CD4-positive, alpha-beta T cell (primary cell): ENCODE data around the gene PGA5. TPM values are rescaled to one million over a fixed set of nuclear protein-coding genes. Genes with fewer than 3 reads are reported as not detected.
"Not testable (repeated sequence)": the region's sequence is repeated elsewhere in the genome, so short reads cannot be mapped to it uniquely, and the experiment has no call there.

ENCODE experiments used
- ATAC-seq: fragments of 200-7000 bp; cut with Tn5 transposase; one replicate; pipeline ENCODE4 v1.10.0; 2022; ENCODE audit warnings: mild to moderate bottlenecking; ENCODE audit not compliant: poor library complexity
- CTCF ChIA-PET: fragments of 350-600 bp; sonication (Branson Sonifier 250); formaldehyde crosslinking; loops from one replicate; lab custom pipeline; 2021; ENCODE audit warnings: antibody characterized with exemption, inconsistent platforms; lab: Charles Lee
- POLR2A ChIA-PET: fragments of 350-600 bp; sonication (Branson Sonifier 250); formaldehyde crosslinking; loops from one replicate; lab custom pipeline; 2021; ENCODE audit warnings: antibody characterized with exemption, inconsistent platforms; lab: Charles Lee
- DNase-seq, 14 experiments: peaks; one replicate each; pipeline ENCODE4 v3.0.0-alpha.2; 2013 to 2020; ENCODE audit warnings: mixed read lengths in 2 of 14
- H3K27ac ChIP-seq, 2 donors: one replicate each; pipeline versions ENCODE4 v1.5.1 to v1.7.0; 2013; ENCODE audit warnings: low read length in 2 of 2, low read depth in 1 of 2, mild to moderate bottlenecking in 1 of 2
- H3K27me3 ChIP-seq, 2 experiments: 1 replicate in 1 of 2; 2 replicates in 1 of 2; pipeline versions ENCODE4 v1.6.1 to v1.7.0; 2013; ENCODE audit warnings: low read length in 2 of 2, control low read depth in 1 of 2, mild to moderate bottlenecking in 1 of 2, moderate library complexity in 1 of 2; ENCODE audit not compliant: insufficient read depth in 2 of 2, control insufficient read depth in 1 of 2
- H3K36me3 ChIP-seq: one replicate; pipeline ENCODE4 v1.6.1; 2013; ENCODE audit warnings: low read length, control low read depth; ENCODE audit not compliant: insufficient read depth
- H3K4me1 ChIP-seq: one replicate; pipeline ENCODE4 v1.6.1; 2013; ENCODE audit warnings: low read length, control low read depth; ENCODE audit not compliant: insufficient read depth
- H3K4me3 ChIP-seq: one replicate; pipeline ENCODE4 v1.5.1; 2013; ENCODE audit warnings: mild to moderate bottlenecking, low read length, moderate library complexity
- H3K9me3 ChIP-seq, 2 experiments: 1 replicate in 1 of 2; 2 replicates in 1 of 2; pipeline versions ENCODE4 v1.6.1 to v1.7.0; 2013; ENCODE audit warnings: low read length in 2 of 2, mild to moderate bottlenecking in 2 of 2, control low read depth in 1 of 2, moderate library complexity in 1 of 2; ENCODE audit not compliant: control insufficient read depth in 1 of 2, insufficient read depth in 1 of 2
- H3K27ac Mint-ChIP-seq: one replicate; pipeline ENCODE4 v1.8.0; 2020; ENCODE audit warnings: mixed read lengths
- H3K27me3 Mint-ChIP-seq: one replicate; pipeline ENCODE4 v1.8.0; 2021; ENCODE audit warnings: mixed read lengths
- H3K36me3 Mint-ChIP-seq: one replicate; pipeline ENCODE4 v1.8.0; 2021; ENCODE audit warnings: low read depth, mixed read lengths
- H3K4me1 Mint-ChIP-seq: one replicate; pipeline ENCODE4 v1.8.0; 2021; ENCODE audit warnings: low read depth, mixed read lengths
- H3K4me3 Mint-ChIP-seq: one replicate; pipeline ENCODE4 v1.8.0; 2020; ENCODE audit warnings: mild to moderate bottlenecking, mixed read lengths
- H3K9me3 Mint-ChIP-seq: one replicate; pipeline ENCODE4 v1.8.0; 2020; ENCODE audit warnings: mixed read lengths
- intact Hi-C, 2 experiments: fragments of 100-400 bp; cut with DNase I in 1 of 2; cut with micrococcal nuclease in 1 of 2; formaldehyde crosslinking; loops; one replicate each; pipeline versions ENCODE4 v1.15.1 to v1.9.0; 2023 to 2025; cut with DNase I, micrococcal nuclease
- total RNA-seq, 174 experiments: library from RNA in 2 of 174; stranded (reverse) in 2 of 174; gene quantifications; one replicate each; pipeline ENCODE4 v1.2.3 and lab custom pipeline; 2021 to 2026

Gene PGA5
- total RNA-seq, 2 experiments from 2014 or later: not detected

DNA sequence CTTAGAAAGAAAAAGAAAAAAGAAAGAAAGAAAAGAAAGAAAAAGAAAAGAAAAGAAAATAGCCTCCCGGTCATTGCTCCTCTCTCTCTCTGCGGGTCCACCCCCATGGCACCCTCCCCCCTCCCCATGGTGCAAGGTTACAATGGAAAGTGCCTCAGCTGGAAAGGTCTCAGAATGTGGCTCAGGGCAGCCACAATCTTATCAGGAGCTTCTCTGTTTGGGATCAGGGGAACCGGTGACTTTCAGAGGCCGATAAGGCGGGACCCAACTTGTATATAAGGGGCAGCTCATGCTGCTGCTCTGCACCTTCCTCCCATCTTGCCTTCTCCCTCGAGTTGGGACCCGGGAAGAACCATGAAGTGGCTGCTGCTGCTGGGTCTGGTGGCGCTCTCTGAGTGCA, 18.9 kb upstream of the PGA5 start, which contains the start of gene PGA4:
TSS of gene PGA4 (plus strand) at position 301 of the 400 bp plus-strand sequence. CDS start at position 355, 54 bp downstream.
- H3K27me3 Mint-ChIP-seq, DNase-seq, CTCF ChIA-PET, H3K4me1 Mint-ChIP-seq, intact Hi-C loops, H3K27ac ChIP-seq, ATAC-seq, H3K4me3 Mint-ChIP-seq, H3K4me3 ChIP-seq, POLR2A ChIA-PET, H3K9me3 Mint-ChIP-seq, H3K27me3 ChIP-seq, H3K9me3 ChIP-seq, H3K36me3 Mint-ChIP-seq, H3K27ac Mint-ChIP-seq, H3K4me1 ChIP-seq, H3K36me3 ChIP-seq: not testable (repeated sequence)

DNA sequence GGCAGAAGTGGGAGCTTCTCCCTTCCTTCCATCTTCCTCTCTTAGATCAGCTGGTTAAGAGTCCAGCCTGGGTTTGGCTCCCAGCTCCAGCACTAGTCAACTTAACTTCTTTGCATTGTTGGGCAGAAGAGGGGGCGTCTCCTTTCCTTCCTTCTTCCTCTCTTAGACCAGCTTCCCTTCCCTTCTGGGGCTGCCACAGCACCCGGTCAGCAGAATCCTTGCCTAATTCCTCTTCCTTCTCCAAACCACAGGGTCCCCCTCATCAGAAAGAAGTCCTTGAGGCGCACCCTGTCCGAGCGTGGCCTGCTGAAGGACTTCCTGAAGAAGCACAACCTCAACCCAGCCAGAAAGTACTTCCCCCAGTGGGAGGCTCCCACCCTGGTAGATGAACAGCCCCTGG, 18.3 kb upstream of the PGA5 start:
- POLR2A ChIA-PET, H3K9me3 ChIP-seq, ATAC-seq, H3K36me3 Mint-ChIP-seq, CTCF ChIA-PET, H3K27me3 Mint-ChIP-seq, H3K4me1 Mint-ChIP-seq, DNase-seq, intact Hi-C loops, H3K4me1 ChIP-seq, H3K4me3 ChIP-seq, H3K27ac Mint-ChIP-seq, H3K27ac ChIP-seq, H3K36me3 ChIP-seq, H3K27me3 ChIP-seq, H3K4me3 Mint-ChIP-seq, H3K9me3 Mint-ChIP-seq: not testable (repeated sequence)

DNA sequence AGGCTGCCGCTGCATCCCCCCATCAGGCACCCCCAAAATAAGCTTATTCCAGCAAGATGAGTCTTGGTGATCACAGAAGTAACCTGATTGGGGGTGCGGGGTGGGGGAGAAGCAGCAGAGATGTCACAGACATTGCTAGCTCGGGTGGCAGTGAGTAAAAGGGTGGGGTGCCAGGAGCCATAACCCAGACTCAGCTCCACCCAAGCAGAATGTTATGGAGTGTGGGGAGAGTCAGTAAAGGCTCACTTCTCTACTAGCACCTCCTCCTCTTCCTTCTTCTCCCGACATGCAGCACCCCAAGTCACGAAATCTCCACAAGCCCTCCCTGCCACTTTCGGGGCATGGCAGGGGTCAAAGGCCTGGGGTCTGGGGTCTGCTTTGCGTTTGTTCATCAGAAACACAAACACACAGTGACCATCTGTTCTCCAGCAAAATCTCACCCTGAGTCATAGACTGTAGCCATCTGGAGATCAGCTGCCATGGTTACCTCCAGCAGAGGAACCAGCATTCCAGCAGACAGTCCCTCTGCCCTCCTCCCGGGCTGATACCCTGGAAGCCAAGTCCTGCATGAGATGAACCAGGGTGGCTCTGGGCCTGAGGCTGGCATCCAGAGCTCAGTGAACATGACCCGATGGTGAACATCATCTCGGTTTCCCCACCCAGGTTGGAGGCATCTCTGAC, 14.4 kb upstream of the PGA5 start:
- H3K27ac ChIP-seq, POLR2A ChIA-PET, H3K36me3 ChIP-seq, H3K9me3 ChIP-seq, ATAC-seq, H3K9me3 Mint-ChIP-seq, H3K27me3 ChIP-seq, H3K4me3 ChIP-seq, H3K27me3 Mint-ChIP-seq, CTCF ChIA-PET, H3K4me3 Mint-ChIP-seq, H3K36me3 Mint-ChIP-seq, H3K27ac Mint-ChIP-seq, H3K4me1 ChIP-seq, DNase-seq, intact Hi-C loops, H3K4me1 Mint-ChIP-seq: not testable (repeated sequence)

DNA sequence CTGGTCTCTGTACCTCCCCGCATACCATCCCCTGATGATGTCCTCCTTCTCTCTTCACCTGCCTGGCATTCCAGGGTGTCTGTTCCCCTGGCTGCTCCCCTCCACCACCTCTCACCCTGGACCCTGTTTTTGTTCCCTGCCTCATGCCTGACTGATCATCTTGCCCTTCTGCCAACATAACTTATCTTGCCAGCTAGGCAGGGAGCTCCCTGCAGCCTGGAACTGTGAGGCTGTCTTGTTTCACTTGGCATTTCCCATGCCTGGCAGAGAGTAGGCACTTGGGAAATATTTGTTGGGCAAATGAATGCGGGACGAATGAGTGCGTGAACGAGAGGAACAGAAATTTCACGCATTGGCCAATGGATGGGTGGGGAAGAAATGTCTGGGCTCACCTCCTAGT, 11.5 kb upstream of the PGA5 start:
- H3K36me3 Mint-ChIP-seq, ATAC-seq, POLR2A ChIA-PET, H3K4me3 ChIP-seq, H3K36me3 ChIP-seq, H3K9me3 Mint-ChIP-seq, CTCF ChIA-PET, intact Hi-C loops, H3K4me1 Mint-ChIP-seq, H3K27ac Mint-ChIP-seq, H3K27me3 Mint-ChIP-seq, H3K4me3 Mint-ChIP-seq, H3K27ac ChIP-seq, DNase-seq, H3K27me3 ChIP-seq, H3K9me3 ChIP-seq, H3K4me1 ChIP-seq: not testable (repeated sequence)

DNA sequence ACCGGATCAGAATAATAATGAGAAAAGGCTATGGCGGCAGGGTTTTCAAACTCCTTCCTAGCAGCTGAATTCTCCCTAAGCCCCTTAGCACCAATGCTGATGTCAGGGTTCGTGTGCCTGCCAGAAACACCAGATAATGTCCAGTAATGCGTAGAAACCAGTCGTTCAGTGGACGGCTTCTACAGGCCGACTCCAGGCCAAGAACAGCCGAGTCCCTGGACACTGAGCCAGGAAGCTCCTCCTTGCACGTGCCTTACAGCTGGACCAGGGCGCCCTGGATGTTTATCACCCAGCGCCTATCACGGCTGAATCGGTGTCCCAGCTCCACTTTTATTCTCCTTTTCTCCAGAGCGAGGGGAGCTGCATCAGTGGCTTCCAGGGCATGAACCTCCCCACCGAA, 9.9 kb upstream of the PGA5 start:
- CTCF ChIA-PET, H3K9me3 ChIP-seq, H3K4me1 Mint-ChIP-seq, H3K4me1 ChIP-seq, DNase-seq, H3K4me3 Mint-ChIP-seq, POLR2A ChIA-PET, H3K9me3 Mint-ChIP-seq, H3K27ac ChIP-seq, intact Hi-C loops, H3K36me3 Mint-ChIP-seq, H3K27me3 ChIP-seq, H3K27me3 Mint-ChIP-seq, ATAC-seq, H3K4me3 ChIP-seq, H3K27ac Mint-ChIP-seq, H3K36me3 ChIP-seq: not testable (repeated sequence)

DNA sequence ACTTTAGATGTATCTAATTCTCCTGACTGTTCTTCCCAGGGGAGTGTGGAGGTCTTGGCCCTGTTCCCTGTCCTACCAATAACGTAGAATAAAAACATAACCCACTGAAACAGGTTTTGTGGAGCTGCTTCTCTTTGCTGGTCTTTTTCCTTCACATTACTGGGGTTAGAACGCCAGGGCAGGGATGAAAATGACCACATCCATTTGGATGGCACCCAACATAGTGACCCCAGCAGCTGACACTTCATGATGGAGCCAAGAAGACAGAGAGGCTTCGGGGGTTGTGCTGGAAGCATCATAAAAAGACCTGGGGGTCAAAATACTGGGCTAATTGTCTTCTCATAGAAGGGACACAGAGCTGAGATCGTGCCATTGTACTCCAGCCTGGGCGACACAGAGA, 9.4 kb upstream of the PGA5 start:
- CTCF ChIA-PET, POLR2A ChIA-PET, H3K36me3 Mint-ChIP-seq, intact Hi-C loops, H3K27ac ChIP-seq, H3K4me1 ChIP-seq, H3K27ac Mint-ChIP-seq, H3K36me3 ChIP-seq, H3K9me3 ChIP-seq, H3K4me3 Mint-ChIP-seq, H3K4me1 Mint-ChIP-seq, H3K27me3 Mint-ChIP-seq, H3K9me3 Mint-ChIP-seq, H3K27me3 ChIP-seq, DNase-seq, H3K4me3 ChIP-seq, ATAC-seq: not testable (repeated sequence)

DNA sequence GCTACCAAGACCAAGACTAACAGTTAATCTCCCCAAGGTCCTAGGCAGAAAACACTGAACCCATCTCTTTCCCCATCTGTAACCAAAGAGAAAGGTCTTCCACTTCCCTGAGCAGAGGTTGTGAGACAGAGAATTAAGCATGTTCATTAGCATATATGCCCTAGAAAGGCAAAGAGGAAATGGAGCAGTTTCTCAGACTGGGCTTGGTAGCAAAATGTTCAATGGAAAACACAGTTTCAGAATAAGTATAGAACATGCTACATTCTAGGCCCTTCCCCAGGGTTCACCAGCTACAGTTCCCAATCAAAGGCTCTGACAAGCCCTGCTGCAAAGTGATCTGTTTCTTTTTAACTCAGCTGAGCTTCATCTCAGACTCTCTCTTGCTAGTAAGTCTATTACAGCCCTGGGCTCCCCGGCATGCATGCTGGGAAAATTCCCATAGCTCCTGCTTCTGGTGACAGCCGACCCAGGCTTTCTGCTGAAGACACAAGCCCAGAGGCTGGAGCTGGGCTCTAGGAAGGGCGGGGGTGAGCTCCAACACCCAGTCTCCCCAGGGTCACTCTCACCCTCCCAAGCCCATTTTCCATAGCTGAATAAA, 8.3 kb upstream of the PGA5 start:
- H3K27me3 ChIP-seq, H3K9me3 ChIP-seq, H3K4me1 Mint-ChIP-seq, H3K4me3 ChIP-seq, CTCF ChIA-PET, H3K36me3 Mint-ChIP-seq, POLR2A ChIA-PET, H3K36me3 ChIP-seq, ATAC-seq, intact Hi-C loops, H3K4me1 ChIP-seq, DNase-seq, H3K27ac ChIP-seq, H3K9me3 Mint-ChIP-seq, H3K27ac Mint-ChIP-seq, H3K4me3 Mint-ChIP-seq, H3K27me3 Mint-ChIP-seq: not testable (repeated sequence)
